GM13977 (cell line): ENCODE measurements around the gene MGAT5B.
"Not testable (repeated sequence)": the region's sequence is repeated elsewhere in the genome, so short reads cannot be mapped to it uniquely, and the experiment has no call there.

ENCODE experiments used
- DNase-seq: peaks from one replicate; pipeline ENCODE4 v3.0.0; 2012; ENCODE audit warnings: low spot score
- CTCF ChIP-seq: IDR thresholded peaks from 2 replicates; pipeline ENCODE4 v1.5.1; 2012; ENCODE audit warnings: mild to moderate bottlenecking, control low read depth; ENCODE audit not compliant: insufficient read depth; ENCODE audit errors: extremely low read depth, missing control alignments
- in situ Hi-C: fragments of 300-500 bp; cut with MboI; formaldehyde crosslinking; loops from one replicate; pipeline ENCODE4 v1.12.0; 2022; ENCODE audit warnings: low sequenced_read_pairs, low pct_unique_long_range_greater_than_20kb, mixed read lengths, inconsistent platforms; ENCODE audit not compliant: unreplicated experiment

MGAT5B gene

GRCh38 chr17:76845541-76846017 lies 22.6 kb upstream of the MGAT5B start:
- no peak for DNase-seq
- in situ Hi-C loops, result no loop called here
- TF ChIP-seq CTCF, result no peak

- no peak for DNase-seq
- in situ Hi-C loops, result no loop called here
- no peak for TF ChIP-seq CTCF
Measured at GRCh38 chr17:76847031-76847430, 21.2 kb upstream of the MGAT5B start.

GRCh38 chr17:76848670-76849069 lies 19.5 kb upstream of the MGAT5B start:
- no peak for DNase-seq
- in situ Hi-C loops, result no loop called here

GRCh38 chr17:76849160-76849559 lies 19.0 kb upstream of the MGAT5B start:
- DNase-seq, result not testable (repeated sequence)

More at GRCh38 chr17:76848670-76849069, 19.5 kb upstream of the MGAT5B start:
- no peak for TF ChIP-seq CTCF

GRCh38 chr17:76852843-76853242 lies 15.4 kb upstream of the MGAT5B start:
- no peak for TF ChIP-seq CTCF
- in situ Hi-C loops, result no loop called here
- no peak for DNase-seq

More at GRCh38 chr17:76849160-76849559, 19.0 kb upstream of the MGAT5B start:
- in situ Hi-C loops, result not testable (repeated sequence)

- DNase-seq, result no peak
- no peak for TF ChIP-seq CTCF
- in situ Hi-C loops, result no loop called here
Measured at GRCh38 chr17:76855105-76855504, 13.1 kb upstream of the MGAT5B start.

- in situ Hi-C loops, result loop anchor here (10.0 kb wide), 1 partner anchor 193 kb away; no protein-coding TSS in a partner anchor
- DNase-seq, result no peak
- no peak for TF ChIP-seq CTCF
Measured at GRCh38 chr17:76862079-76862478, 6.1 kb upstream of the MGAT5B start.
